CD4-positive, alpha-beta T cell treated with Interleukin-15 for 1 hour (primary cell): Measurements from ENCODE around the gene CPXM1.
"Not testable (repeated sequence)": the region's sequence is repeated elsewhere in the genome, so short reads cannot be mapped to it uniquely, and the experiment has no call there.

Experiments
- DNase-seq: peaks from one replicate; pipeline ENCODE4 v3.0.0-alpha.2; 2020

Gene CPXM1

DNA sequence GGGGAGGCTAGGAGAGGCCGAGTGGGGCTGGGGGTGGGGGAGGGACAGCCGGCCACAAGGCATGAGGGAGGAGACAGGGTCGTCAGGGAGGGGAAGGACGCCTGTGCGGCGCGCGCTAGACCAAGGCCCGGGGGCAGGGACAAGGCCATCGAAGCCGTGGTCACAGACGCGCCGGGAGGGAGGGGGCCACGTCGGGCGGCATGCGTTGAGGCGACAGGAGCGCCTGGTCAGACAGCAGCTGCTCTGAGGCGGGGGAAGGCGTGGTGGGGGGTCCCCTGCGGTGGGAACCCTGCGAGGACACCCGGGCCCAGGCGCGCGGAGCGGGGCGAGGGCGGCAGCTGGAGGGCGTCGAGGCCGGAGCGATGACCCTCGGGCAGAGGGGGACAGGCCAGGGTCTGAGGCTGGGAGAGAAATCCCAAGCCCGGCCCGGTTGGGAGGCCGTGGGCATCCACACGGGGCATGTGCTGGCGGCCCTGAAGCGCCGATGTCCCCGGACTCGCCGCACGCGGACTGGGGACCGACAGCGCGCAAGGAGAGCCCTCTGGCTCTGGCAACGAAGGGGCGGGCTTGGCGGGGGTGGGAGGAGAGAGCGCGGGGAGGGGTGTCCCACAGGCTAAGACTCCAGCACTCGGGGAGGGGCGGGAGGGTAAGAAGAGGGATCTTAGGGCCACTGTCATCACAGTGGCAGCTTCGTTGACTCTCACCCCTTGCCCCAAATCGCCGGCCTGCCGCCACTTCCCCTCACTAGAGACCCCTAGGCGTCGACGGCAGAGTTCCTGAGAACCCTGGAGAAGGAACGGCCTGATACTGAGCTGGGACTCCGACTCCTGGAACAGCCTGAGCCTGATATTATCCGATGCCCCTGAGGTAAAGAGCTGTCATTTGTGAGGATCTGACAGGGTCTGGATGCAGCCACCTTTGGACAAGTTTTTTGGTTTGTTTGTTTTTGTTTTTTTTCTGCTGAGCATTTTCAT is 20.8 kb upstream of the CPXM1 start:
- DNase-seq, result no peak

DNA sequence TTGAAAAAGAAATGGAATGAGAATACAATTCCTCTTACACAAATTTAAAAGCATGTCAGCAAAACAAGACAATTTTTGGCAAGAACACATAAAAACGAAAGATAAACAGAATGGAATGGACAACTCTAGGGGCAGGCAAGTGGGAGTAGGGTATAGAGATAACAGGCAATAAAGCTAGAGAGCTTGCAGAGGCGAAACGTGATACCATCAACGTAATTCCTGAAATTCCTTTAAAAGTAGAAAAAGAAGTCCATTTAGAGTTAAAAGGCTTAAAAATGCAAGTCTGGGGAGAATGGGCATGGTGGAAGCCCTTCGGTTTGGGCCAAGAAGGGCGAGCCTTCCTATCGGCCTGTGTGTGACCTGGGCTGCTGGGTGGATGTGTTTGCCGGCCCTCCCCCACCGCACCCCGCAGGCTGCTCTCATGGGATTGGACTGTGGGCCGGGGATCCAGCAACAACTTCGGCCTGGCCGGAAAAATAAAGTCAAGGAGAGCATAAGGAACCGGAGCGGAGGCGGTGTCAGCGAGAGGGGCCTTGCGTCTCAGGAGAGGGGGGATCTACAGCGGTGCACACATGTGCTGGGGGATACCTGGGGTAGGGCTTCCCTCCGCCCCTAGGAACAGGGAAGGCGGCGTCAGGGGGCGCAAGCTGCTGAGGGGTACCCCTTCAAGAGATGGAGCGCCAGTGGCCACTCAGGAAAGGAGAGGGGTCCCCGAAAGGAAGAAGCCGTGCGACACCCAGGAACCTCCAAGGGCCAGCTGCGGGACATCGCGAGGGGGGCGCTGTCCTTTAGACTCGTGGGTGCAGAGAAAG is 19.9 kb upstream of the CPXM1 start:
- no peak for DNase-seq

DNA sequence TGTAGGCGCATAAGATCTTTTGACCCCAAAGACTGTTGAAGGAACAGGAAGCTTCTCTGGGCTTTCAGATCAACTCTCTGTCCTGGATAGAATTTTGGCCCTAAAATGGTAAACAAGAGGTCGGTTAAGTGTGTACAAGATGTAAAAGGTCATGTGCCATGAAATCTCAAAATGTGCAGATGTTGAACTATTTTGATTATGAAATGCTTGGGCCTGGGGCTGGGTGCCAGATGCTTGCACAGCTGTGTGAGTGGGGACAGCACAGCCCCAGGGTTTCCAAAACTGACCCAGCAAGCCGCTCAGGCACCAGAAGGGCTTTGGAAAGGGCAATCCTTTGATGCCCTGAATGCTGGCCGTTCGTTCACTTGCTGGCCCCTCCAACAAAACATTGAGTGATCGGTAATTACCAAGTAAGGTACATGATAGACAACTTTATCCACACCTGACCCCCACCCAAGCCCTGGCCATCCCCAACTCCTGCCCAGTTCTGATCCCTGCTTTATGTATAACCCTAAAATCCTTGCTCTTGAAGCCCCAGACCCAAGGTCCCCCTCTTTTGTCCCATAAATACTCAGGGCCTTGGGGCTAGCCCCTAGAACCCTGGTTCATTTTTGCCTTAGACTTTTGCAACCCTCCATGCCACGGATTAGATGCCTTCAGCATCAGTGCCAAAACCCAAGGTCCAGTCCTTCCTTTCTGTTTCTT is 17.6 kb upstream of the CPXM1 start:
- DNase-seq, result no peak

DNA sequence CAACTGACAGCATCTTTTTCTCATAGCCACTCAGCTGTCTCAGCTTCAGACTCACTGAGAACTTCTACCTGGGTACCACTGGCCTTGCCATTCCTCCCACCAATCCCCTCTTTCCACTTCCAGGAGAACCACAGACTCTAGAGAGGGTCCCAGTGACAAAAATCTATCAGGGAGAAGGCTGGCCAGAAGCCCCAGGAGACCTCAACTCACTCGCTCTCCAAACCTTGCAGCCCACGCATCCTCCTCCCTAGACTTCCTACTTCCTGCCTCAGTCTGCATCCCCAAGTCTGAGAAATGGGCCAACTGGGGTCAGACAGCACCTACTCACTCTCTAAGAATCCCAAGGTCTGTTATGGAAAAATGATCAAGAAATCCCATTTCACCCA is 16.9 kb upstream of the CPXM1 start:
- no peak for DNase-seq

DNA sequence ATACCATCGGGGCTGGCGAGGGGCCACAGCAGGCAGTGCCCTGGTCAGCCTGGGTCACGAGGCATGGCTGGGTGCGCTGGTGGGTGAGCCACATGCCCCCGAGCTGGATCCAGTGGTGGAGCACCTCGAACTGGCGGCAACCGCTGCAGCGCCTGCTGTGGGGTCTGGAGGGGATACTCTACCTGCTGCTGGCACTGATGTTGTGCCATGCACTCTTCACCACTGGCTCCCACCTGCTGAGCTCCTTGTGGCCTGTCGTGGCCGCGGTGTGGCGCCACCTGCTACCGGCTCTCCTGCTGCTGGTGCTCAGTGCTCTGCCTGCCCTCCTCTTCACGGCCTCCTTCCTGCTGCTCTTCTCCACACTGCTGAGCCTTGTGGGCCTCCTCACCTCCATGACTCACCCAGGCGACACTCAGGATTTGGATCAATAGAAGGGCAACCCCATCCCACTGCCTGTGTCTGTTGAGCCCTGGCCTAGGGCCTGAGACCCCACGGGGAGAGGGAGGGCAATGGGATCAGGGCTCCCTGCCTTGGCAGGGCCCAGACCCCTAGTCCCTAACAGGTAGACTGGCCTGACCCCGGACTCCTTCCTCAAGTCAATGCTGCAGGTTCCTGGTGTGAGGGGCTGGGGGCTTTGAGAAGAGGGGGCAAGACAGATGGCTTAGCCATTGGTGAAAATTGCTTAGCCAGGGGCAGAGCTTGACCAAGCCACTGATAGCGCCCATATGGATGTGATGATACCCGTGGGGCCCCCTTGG is 16.3 kb upstream of the CPXM1 start:
- no peak for DNase-seq

DNA sequence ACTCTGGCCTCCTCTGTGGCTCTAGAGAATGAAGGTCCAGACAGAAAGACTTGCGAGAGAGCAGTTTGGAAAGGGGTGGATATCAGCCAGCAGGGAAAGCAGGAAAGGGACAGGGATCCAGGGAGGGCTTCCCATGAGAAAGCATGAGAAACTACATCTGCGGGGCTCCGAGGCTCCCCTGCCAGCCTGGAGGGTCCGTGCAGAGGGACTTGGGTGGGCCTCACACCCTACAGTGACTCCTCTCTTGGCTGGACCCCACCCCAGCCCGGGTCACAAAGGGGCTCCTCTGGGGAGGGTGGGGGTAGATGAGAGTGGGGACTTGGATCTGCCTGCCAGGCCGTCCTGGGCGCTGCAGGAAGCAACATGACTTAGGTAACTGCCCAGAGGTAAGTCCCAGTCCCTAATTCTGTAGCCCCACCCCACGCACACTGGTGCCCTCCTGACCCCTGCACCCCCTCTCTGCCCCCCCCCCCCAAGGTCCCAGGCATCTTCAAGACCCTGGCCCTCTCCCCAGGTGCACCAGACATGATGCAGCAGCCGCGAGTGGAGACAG is 15.7 kb upstream of the CPXM1 start, which contains the start of gene TMEM239:
Gene TMEM239 (plus strand): TSS at position 335 of the 553 bp plus-strand sequence. CDS start 191 bp downstream, at position 526.
- DNase-seq, result no peak

DNA sequence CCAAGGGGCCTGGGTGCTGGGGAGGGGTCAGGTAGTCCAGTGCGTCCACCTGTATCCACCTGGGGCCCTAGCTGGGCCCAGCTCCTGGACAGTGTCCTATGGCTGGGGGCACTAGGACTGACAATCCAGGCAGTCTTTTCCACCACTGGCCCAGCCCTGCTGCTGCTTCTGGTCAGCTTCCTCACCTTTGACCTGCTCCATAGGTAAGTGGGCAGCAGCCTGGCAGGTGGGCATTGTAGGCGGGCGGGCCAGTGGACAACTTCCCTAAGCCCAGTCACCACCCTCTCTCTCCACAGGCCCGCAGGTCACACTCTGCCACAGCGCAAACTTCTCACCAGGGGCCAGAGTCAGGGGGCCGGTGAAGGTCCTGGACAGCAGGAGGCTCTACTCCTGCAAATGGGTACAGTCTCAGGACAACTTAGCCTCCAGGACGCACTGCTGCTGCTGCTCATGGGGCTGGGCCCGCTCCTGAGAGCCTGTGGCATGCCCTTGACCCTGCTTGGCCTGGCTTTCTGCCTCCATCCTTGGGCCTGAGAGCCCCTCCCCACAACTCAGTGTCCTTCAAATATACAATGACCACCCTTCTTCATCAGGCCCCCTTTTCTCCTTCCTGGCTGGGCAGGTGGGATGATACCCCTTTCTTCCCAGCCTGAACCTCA is 14.9 kb upstream of the CPXM1 start:
- no peak for DNase-seq

DNA sequence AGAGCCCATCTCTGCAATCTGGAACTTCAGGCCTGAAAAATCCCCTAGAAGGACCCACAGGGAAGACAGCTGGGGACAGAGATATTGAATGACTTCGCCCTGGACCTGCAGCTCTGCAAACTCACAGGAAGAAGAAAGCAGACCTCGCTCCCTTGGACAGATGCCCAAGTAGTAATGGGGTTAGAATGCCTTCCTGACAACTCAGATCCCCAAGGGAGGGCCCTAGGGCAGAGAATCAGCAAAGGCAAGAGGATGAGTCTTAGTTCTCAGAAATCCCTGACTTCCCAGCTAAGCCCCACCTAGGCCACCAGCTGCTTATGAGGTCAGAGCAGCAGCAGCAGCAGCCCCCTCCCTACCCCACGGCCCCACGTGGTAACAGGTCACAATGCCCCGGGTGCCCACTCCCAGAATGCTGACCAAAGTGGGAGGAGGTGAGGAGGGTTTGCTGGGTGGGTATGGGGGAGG is 14.2 kb upstream of the CPXM1 start, which contains the start of gene C20orf141:
Gene C20orf141 (plus strand): TSS at position 401 of the 465 bp plus-strand sequence. CDS start 198 bp downstream, outside the sequence.
- DNase-seq, result no peak

DNA sequence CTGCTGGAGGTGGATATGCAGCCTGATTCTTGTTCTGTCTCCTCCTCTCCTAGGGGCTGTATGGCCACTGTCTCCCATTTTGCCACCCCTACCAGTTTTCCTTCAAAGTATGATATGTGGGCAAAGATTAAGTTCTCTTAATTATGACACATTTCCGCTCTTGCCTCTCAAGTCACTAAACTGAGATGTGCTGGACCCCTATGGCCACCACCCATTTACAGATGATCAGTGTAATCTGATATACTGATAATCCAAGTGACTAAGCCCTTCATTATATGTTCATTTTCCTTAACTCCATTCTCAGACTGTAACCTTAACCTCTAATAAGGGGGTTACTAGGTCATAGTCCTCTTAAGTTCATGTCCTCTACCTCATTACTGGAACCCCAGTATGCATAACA is 13.6 kb upstream of the CPXM1 start:
- DNase-seq, result no peak

DNA sequence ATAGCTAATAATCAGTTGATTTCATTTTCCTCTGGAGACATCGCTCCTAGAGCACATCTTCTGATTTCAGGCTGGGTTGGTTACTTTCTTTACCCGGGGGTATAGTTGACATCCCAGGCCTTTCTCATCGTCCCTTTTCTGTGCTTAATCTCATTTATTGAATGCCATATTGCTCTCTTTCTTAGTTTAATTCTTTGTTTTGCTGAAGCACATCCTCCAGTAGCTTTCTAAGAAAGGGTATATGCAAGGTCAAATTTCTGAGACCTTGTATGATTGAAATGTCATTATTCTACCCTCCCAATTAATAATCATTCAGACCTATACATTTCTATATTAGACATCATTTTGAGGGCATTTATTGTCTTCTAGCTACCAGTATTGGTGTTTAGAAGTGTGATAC is 11.8 kb upstream of the CPXM1 start:
- DNase-seq, result no peak

DNA sequence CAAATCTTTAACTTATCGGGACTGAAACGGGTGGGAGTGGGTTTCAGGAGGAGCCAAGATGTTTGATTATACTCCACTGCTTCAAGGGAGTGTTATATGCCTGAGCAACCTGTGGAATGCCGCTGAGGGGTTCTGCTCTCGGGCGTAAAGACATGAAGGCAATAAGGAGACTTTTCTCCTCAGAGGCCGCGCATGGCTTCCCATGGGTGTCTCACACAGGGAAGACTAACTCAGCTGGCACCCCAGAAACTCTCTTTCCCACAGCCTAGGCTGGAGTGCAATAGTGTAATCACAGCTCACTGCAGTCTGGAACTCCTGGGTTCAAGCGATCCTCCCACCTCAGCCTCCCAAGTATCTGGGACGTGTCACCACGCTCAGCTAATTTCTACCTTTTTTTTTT is 9.3 kb upstream of the CPXM1 start:
- DNase-seq, result no peak

DNA sequence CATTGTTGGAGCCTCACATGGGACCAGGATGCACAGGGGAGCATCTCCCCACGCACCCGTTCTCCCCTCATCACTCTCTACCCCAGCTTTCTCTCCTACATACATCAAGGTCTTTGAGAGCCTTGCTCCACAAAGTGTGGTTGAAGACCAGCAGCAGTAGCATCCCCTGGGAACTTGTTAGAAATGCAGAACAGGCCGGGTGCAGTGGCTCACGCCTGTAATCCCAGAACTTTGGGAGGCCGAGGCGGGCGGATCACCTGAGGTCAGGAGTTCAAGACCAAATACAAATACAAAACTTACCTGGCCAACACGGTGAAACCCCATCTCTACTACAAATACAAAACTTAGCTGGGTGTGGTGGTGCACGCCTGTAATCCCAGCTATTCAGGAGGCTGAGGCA is 7.5 kb upstream of the CPXM1 start:
- not testable (repeated sequence) for DNase-seq

DNA sequence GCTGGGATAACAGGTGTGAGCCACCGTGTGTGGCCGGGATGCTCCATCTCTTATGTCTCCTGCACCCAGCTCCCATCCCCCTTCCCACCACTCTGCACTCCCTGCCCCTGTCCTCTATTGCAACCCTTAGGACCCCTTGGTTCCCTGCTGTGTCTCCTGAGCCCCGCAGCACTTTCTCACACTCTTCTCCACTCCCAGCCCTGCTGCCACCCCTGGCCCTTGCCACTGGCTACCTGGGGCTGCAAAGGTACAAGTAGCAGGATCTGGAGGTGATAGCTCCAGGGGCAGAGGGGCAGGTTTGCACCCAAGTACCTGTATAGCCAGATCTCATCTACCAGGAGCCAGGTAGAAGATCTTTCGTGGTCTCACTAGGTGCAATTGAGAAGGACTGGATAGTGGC is 6.6 kb upstream of the CPXM1 start:
- no peak for DNase-seq

DNA sequence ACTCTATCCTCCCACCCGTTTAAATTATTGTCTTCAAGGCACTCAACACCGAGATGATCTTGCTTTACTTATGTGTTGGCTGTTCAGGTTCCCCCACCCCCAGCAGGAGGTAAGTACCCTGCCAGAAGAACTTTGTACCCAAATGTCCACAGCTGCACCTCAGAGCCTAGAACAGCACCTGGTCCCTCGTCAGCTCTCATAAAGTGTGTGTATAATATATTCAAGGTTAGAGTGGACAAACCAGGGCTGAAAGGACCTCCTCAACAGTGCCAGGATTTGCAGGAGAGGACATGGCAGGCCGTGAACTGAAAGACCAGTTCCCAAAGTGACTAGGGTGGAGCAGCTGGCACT is 5.9 kb upstream of the CPXM1 start:
- DNase-seq, result no peak

DNA sequence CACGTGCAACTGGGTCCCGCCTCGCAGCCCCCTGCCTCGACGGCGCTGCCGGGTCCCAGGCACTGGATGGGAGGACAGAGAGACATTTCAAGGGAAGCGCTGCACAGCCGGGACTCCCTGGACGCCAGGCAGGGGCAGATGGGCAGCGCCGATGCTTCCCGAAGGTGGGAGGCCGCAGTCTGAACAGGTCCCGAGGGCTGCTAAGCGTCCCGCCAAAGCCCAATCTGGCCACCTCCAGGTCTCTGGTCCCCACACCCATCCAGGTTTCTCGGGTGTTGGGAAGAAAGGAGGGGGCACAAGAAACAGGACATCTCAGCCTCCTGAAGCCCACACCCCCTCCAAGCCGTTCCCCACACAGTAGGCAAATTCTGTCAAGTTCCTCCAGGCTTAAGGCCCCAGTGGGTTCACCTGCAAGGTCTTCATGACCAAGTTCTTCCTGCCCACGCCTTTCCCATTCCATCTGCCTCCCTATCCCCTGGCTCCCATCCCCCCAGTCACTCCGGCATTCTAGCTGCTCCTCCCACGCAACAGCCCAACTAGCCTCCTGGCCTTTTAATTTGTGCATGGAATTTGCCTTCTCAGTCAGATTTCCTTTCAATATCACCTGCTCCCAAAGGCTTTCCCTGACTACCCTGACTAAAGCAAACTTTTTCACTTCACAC is 5.4 kb upstream of the CPXM1 start:
- no peak for DNase-seq

DNA sequence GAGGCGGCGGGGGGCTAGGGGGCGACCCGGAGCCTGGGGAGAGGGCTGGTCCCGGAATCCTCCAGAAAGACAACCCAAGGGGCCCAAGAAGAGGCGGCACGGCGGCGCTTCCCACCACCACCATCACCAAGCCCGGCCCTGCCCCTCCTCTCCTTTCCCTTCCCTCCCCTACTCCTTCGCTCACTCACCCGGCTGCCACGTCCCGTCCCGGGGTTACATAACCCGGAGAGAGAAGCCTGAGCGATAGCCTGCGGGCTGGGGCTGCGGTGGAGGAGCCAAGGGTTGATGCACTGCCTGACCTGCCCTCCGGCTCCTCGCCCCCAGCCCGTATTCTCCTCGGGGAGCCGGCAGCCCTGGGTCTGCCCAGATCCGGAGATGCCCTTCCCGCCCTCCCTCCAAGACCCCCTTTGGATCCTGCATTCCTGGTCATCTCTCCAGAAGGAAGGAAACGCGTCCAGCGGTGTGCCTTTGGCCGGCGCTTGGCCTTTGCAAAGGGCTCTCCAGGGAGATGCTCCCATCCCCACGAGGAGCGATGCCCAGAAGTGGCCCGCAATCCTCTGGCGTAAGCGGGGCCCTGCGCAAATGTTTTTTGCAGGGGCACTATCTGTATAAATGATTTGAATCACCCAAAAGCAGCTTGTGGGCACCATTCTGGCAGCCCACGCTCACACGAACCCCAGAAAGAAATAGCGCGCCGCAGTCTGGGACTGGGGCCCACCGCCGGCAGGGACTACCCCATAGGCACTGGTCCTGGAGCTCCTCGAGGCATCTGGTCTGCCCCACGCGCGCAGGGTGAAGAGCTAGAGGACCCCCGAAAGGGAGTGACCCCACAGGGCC is 4.6 kb upstream of the CPXM1 start:
- no peak for DNase-seq

DNA sequence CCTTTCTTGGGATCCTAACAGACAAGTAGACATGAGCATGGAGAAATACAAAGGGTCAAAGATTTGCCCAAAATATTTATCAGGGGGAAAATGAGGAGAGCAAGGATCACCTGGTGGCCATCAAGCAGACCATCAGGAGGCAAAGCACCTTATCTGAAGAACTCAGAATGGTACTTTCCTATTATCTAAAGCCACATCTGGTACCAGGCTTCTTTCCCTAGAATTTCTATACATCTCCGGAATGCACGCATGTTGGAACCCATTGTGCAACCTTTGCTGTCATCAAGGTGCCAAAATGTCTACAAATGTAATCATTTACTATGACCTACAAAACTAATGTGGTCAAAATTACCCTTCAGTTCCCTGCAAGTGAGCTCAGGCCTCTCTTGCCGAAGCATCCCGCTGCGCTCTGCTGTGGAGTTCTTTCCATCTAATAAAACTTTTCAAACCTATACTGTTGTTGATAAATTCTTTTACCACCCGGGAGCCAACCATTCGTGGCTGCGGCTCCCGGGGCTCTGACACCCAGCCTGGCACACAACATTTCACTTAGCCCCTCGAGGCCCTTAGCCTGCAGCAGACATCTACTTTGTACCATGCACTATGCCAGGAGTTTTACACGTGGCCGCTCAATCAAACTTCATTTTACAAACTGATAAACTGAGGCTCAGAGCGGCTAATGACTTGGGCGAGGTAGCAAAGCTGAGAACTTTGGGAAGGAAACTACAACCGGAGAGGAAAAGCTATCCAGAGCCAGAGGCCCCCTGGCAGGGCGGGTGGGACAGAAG is 3.8 kb upstream of the CPXM1 start:
- no peak for DNase-seq

DNA sequence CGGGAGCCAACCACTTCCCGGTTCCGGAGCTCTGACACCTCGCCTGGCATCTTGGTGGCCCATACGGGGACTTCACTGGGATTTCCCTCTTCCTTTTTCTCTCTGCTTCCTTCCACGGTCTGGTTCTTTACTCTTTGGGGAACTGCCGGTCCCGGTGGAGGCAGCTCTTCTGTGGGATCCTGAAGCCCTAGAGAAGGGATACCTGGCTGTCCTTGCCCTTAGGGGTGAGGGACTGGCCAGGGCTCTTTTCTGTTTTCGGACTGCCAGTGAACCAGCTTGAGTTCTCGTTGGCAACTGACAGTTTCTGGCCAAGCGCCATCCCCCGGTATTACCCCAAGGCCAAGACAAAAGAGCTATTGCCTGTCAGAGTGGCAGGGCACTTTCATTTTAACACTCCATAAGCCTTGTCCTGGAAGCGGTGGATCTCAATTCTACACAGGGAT is 880 bp upstream of the CPXM1 start:
- no peak for DNase-seq
